Measurements from ENCODE around the gene AOC1.

- TF ChIP-seq, protein P1, sequence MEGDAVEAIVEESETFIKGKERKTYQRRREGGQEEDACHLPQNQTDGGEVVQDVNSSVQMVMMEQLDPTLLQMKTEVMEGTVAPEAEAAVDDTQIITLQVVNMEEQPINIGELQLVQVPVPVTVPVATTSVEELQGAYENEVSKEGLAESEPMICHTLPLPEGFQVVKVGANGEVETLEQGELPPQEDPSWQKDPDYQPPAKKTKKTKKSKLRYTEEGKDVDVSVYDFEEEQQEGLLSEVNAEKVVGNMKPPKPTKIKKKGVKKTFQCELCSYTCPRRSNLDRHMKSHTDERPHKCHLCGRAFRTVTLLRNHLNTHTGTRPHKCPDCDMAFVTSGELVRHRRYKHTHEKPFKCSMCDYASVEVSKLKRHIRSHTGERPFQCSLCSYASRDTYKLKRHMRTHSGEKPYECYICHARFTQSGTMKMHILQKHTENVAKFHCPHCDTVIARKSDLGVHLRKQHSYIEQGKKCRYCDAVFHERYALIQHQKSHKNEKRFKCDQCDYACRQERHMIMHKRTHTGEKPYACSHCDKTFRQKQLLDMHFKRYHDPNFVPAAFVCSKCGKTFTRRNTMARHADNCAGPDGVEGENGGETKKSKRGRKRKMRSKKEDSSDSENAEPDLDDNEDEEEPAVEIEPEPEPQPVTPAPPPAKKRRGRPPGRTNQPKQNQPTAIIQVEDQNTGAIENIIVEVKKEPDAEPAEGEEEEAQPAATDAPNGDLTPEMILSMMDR (conservative IDR thresholded peaks at IDR 0.05; ENCODE audit: low read length), result no peak
- TF ChIP-seq EZH2phosphoT487 (IDR thresholded peaks at IDR 0.05; ENCODE audit: borderline replicate concordance), result no peak
These were observed 3.4 kb downstream of the AOC1 start for GRCh38 chr7:150855476-150856302.
